GM21526 (cell line): ENCODE data around the gene SVIL.
"Not testable (repeated sequence)": the region's sequence is repeated elsewhere in the genome, so short reads cannot be mapped to it uniquely, and the experiment has no call there.

Source experiments
- ATAC-seq: cut with Tn5 transposase; IDR thresholded peaks from one replicate; pipeline ENCODE4 v1.9.1; 2021; ENCODE audit warnings: moderate library complexity; ENCODE audit not compliant: unreplicated experiment, low FRiP score

Gene SVIL

GRCh38 chr10:29623797-29624196, 11.0 kb downstream of the SVIL start:
- no peak for ATAC-seq

- ATAC-seq: no peak
These were observed 12.3 kb downstream of the SVIL start for GRCh38 chr10:29622382-29622922.

GRCh38 chr10:29621161-29621560, 13.6 kb downstream of the SVIL start:
- ATAC-seq: no peak

GRCh38 chr10:29620112-29620690, 14.6 kb downstream of the SVIL start:
- no peak for ATAC-seq

DNA sequence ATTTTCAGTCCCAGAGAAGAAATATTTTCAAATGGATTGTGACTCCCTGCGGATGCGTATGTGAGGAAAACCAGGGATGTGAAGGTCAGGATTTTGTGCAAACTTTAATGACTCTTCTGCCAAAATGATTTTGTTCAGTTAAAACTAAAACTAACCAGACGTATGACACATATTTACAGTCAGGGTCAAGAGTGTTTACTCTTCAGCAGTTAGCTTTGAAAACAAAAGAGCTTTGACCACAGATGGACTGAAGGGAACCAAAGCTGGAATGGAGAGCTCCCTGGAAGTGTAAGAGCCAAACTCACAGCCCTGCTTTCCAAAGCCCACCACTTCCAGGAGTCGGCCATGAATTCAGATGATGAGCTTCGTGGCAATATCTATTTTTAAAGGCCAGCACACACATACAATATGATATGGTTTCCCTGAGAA, 15.5 kb downstream of the SVIL start:
- no peak for ATAC-seq

- no peak for ATAC-seq
These were observed 16.2 kb downstream of the SVIL start for GRCh38 chr10:29618341-29619171.

DNA sequence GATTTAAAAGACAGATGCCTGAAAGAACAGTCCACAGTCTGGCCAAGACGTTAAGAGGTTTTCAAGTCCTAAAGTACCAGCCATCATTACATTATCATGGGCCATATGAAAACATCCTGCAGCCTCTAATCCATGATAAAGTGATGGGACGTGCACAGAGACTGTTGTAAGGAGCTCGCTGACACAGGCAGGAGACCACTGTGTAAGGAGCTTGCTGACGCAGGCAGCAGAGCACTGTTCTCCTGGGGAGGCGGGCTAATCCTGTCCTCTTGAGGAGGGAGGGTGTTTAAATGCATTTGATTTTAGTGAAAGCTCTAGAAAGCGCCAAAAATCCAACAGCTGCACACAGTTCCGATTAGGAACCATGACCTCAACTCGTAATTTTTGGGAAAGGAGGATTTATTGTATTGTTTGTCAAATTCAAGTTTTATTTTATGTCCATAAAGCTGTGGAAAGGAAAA, 16.9 kb downstream of the SVIL start:
- ATAC-seq: no peak

DNA sequence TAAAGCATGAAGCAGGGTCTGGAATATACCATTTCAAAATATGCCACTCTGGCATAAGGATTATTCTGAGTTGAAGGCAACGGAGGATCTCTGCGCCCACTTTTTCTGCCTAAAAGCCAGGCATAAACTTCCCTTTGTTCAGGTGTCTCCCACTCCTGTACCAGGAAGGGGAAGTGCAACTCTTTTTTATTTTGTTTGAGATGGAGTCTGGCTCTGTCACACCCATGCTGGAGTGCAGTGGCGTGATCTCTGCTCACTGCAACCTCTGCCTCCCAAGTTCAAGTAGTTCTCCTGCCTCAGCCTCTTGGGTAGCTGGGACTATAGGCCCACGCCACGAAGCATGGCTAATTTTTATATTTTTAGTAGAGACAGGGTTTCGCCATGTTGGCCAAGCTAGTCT, 18.2 kb downstream of the SVIL start:
- ATAC-seq: no peak

DNA sequence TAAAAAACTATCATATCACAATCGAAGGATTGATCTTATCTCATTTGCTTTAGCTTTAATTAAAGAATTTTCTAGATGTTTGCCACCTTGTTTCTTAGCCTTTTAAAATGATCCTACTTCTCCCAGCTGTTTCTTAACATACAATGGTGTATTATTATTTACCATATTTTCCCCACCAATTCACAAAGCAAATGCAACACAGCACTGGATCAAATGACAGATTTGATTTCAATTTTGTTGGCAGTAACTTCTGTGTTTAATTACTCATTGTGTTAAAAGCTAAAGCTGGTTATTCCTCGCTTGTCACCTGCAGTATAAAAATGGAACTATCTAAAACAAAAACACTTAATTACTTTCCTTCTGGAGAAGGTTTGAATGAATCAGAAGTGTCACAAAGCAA, 19.6 kb downstream of the SVIL start:
- ATAC-seq: no peak

- not testable (repeated sequence) for ATAC-seq
These were observed 20.5 kb downstream of the SVIL start for GRCh38 chr10:29614289-29614688.

DNA sequence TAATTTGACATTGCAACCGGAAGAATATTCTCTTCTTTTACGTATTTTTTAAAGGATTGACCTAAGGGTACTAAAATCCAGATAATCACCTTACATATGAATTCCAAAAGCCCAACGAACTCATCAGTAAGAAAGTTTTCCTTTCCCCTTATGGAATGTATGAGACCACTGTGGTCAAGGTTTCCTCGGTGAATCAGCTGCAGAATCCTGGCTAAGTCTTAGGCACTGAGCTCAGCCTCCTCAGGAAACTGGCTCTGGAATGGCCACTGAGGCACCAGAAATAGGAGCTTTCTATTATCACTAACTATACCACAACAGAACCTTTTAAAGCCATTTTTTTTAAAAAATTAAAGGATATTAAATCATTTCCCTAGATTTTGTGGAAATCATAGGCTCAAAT, 21.0 kb downstream of the SVIL start:
- no peak for ATAC-seq

DNA sequence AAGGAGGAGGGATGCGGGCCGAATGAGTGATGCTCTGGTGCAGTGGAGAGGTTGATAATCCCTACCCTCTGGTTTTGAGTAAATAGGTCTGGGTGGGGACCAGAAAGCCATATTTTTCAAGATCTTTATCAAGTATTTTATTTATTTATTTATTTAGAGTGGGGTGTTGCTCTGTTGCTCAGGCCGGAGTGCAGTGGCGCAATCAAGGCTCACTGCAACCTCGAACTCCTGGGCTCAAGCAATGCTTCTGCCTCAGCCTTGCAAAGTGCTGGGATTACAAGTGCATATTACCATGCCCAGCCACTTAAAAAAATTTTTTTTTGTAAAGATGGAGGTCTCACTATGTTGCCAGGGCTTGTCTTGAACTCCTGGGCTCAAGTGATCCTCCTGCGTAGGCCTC, 21.6 kb downstream of the SVIL start:
- ATAC-seq: no peak

- ATAC-seq: no peak
These were observed 22.1 kb downstream of the SVIL start for GRCh38 chr10:29612657-29613056.

DNA sequence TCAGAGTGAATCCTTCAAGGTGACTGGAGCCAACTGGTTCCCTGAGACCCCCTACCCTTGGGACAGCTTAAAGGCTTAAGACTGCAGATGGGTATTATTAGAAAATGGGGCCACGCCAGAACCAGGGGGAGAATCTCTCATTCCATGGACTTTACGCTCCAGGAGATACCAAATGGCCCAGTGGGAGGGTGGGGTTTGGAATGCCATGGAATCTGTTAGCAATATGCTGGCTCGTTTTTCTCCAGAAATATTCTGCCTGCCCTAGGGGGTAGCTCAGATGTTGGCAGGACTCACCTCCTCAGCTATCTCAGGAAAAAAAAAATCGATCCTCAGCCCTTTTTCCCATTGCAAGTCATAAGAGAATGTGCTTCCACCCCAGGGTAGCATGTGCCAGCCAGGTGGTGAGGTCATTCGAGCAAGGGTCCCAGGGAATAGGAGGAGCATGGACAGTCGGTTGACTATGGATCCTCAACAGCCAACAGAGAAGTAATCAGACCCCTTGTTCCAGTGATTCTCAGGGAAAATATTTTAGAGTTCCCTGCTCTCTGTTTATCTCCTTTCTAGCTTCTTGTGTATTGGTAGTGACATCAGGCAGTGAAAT, 22.9 kb downstream of the SVIL start:
- no peak for ATAC-seq

GRCh38 chr10:29610876-29611647, 23.7 kb downstream of the SVIL start:
- no peak for ATAC-seq

GRCh38 chr10:29610331-29610730, 24.4 kb downstream of the SVIL start:
- not testable (repeated sequence) for ATAC-seq

DNA sequence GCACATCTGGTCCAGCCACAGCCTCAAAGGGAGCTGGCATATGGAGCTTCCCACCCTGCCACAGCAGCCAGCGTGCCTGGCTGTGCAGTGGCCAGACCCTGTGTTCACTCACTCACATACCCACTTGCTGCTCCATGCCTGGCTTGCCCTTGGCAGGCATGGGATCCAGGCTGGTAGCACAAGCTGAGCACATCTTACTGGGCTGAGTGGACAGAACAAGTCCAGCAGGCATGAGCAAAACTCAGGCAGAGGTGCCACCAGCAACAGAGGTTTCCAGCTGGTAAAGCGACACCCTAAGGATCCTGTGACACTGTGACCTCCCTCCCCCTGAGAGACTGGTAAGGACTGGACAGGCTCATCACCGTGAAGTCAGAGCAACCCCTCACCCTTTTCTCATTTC, 25.1 kb downstream of the SVIL start:
- ATAC-seq: no peak

- ATAC-seq: no peak
These were observed 26.1 kb downstream of the SVIL start for GRCh38 chr10:29608476-29609301.

GRCh38 chr10:29608062-29608461, 26.7 kb downstream of the SVIL start:
- no peak for ATAC-seq

DNA sequence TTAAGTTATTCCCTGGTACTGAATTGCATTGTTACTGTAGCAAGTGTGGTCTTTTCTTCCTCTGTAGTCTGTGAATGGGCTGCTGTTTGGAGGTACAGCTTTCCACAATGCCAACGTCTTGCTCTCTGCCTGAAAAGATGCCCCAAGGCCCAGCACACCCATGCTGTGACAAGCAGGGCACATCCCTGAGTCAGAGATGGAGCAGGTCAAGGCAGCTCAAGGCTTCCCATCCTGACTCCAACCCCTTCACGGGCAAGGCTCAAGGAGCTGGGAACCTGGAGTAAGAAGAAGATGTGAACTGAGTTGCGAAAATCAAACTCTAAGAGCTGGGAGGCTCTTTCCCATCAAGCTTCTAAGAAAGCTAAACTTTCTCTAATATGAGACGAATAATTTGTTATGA, 27.2 kb downstream of the SVIL start:
- ATAC-seq: no peak
